Measurements from ENCODE around the gene TEX11.
"Not testable (repeated sequence)": the region's sequence is repeated elsewhere in the genome, so short reads cannot be mapped to it uniquely, and the experiment has no call there.

Gene TEX11

GRCh38 chrX:70908541-70908940, at the start of gene TEX11:
Gene TEX11, minus strand, starts transcription at chrX:70908711. Its CDS starts 922 bp downstream, at chrX:70907789.
- DNase-seq = no peak

DNA sequence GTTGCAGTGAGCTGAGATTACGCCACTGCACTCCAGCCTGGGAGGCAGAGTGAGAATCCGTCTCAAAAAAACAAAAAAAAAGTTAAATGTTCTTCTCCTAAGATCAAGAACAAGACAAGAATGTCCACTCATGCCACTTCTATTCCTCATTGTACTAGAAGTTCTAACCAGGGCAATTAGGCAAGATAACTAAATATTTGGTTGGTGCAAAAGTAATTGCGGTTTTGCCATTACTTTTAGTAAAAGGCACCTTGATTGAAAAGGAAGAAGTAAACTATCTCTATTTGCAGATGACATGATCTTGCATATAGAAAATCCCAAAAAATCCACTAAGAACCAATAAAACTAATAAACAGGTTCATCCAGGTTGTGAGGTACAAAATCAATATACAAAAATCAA, 46.4 kb upstream of the TEX11 start:
- no peak for DNase-seq

- DNase-seq = no peak
Measured at GRCh38 chrX:70924294-70924911, 15.9 kb upstream of the TEX11 start.

DNA sequence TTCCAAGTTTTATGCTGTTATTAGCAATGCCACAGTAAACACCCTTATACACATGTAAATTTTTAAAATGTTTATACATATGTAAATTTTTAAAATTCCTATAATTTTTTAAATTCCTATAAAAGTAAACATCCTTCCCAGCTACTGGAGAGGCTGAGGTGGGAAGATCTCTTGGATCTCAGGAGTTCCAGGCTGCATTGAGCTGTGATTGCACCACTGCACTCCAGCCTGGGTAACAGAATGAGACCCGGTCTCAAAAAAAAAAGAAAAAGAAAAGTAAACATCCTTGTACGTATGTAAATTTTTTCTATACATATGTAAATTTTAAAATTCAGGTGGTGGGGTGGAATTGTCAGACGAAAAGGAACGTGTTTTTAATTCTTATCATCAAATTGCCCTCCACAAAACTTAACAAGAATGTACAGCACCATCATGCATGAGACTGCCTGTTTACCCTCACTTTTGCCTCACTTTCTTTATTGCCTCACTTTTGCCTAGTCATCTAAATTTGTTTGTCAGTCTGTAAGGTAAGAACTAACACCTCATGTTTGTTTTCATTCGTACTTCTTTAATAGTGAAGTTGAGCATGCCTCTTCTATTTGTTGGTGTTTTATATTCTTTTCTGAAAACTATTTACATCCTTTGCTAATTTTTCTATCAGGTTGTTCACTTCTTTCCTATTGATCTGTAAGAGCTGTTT, 14.4 kb upstream of the TEX11 start:
- no peak for DNase-seq

DNA sequence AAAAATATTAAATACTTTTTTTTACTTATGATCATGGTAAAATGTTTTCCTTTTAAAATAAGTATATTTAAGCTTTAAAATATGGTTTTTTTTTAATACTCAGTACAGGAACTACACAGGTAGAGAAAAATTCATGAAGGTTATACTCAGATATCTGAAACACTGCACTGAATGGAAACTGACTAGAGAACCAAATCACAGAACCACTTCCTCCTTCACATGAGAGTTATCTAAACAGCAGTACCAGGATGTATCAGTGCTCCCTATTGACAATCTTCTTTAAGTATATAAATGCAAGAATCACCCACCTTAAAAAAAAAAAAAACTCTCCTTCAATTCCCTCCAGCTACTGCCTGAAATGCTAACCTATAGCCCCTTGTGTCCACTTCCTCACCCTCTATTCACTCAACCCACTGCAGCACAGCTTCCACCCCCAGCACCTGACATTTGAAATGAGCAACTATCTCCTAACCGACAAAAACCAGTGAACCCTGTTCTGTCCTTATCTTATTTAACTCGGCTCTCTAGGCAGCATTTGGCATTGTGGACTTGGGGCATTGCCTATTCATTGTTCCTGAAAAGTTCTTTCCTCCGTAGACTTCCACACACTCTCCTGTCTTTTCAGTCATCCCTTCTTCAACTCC, 13.3 kb upstream of the TEX11 start:
- no peak for DNase-seq

GRCh38 chrX:70916754-70917153, 8.2 kb upstream of the TEX11 start:
- DNase-seq = no peak

DNA sequence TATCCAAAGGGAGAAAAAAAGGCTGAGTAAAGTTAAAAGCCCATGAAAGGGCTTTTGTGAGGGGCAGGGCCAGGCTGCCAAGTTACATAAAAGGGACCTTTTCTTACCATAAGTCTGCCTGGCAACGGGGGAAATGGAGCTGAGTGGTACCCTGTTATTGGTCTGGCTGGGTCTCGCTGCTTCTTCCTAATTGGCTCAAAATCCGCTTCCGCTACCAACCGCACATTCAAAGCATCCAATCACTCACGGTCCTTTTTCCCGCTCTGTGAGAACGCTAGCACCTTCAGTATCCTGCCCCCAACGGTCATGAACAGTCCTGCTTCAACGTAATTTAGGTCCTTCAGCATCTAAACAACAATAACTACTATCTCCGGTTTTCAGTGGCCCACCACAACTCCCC, 611 bp downstream of the TEX11 start:
- no peak for DNase-seq

DNA sequence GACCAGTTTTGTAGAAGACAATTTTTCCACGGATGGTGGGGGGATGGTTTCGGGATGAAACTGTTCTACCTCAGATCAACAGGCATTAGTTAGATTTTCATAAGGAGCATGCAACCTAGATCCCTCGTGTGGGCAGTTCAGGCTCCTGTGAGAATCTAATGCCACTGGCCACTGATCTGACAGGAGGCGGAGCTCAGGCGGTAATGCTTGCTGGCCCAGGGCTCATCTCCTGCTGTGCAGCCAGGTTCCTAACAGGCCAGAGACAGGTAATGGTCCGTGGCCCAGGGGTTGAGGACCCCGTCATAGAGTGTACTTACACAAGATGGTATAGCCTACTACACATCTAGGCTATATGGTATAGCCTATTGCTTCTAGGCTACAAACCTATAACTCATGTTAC, 7.0 kb downstream of the TEX11 start:
- no peak for DNase-seq

DNA sequence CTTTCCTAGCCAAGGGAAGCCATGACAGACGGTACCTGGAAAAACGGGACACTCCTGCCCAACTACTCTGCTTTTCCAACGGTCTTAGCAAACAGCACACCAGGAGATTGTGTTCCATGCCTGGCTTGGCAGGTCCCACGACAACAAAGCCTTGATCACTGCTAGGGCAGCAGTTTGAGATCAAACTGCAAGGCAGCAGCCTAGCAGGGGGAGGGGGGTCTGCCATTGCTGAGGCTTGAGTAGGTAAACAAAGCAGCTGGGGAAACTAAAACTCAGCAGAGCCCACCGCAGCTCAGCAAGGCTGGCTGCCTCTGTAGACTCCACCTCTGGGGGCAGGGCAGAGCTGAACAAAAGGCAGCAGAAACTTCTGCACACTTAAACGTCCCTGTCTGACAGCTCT, 18.1 kb downstream of the TEX11 start:
- not testable (repeated sequence) for DNase-seq

DNA sequence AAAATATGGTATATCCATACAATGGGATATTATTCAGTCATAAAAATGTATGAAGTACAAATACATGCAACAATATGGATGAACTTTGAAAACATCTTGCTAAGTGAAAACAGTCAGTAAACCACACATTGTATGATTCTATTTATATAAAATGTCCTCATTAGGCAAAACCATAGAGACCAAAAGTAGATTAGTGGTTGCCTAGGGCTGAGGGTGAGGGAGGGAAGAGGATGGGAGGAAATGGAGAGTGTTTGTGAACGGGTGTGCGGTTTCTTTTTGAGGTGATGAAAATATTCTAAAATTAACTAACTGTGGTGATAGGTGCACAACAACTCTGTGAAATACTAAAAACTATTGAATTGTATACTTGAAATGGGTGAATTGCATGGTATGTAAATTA, 29.6 kb downstream of the TEX11 start:
- no peak for DNase-seq

GRCh38 chrX:70852294-70852693, 56.2 kb downstream of the TEX11 start:
- no peak for DNase-seq

DNA sequence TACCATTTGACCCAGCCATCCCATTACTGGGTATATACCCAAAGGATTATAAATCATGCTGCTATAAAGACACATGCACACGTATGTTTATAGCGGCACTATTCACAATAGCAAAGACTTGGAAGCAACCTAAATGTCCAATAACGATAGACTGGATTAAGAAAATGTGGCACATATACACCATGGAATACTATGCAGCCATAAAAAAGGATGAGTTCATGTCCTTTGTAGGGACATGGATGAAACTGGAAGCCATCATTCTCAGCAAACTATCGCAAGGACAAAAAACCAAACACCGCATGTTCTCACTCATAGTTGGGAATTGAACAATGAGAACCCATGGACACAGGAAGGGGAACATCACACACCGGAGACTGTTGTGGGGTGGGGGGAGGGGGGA, 64.4 kb downstream of the TEX11 start:
- DNase-seq = not testable (repeated sequence)

DNA sequence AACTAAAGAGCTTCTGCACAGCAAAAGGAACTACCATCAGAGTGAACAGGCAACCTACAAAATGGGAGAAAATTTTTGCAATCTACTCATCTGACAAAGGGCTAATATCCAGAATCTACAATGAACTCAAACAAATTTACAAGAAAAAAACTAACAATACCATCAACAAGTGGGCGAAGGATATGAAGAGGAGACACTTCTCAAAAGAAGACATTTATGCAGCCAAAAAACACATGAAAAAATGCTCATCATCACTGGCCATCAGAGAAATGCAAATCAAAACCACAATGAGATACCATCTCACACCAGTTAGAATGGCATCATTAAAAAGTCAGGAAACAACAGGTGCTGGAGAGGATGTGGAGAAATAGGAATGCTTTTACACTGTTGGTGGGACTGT, 64.9 kb downstream of the TEX11 start:
- DNase-seq = not testable (repeated sequence)

GRCh38 chrX:70834589-70834988, 73.9 kb downstream of the TEX11 start:
- DNase-seq = no peak

DNA sequence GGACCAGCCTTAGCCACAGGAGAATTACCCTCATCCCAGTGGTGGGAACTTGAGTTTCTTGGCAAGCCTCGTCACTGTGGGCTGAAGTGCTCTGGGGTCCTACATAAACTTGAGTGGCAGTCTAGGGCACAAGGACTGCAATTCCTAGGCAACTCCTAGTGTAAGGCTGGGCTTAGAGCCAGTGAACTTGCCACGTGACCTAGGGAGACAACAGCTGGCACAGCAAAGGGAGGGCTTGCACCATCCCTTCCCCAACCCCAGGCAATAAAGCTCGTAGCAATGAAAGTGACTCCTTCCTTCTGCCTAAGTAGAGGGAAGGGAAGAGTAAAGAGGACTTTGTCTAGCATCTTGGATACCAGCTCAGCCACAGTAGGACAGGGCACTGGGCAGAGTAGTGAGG, 81.8 kb downstream of the TEX11 start:
- no peak for DNase-seq

DNA sequence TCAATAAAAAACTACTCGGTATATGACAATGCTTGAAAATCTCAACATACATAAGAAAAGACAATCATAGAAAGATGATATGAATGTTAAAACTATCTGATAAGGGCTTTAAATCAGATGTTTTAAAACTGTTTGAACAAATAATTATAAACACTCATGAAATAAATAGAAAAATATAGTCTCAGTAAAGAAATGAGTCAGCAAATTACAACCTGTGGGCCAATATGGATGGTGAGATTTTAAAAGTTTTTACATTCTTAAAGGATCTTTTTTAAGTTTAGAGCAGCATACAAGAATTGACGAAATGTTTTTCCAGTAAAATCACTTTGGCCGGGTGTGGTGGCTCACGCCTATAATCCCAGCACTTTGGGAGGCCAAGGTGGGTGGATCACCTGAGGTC, 83.1 kb downstream of the TEX11 start:
- no peak for DNase-seq

GRCh38 chrX:70808942-70809940, 99.3 kb downstream of the TEX11 start:
- DNase-seq = no peak

DNA sequence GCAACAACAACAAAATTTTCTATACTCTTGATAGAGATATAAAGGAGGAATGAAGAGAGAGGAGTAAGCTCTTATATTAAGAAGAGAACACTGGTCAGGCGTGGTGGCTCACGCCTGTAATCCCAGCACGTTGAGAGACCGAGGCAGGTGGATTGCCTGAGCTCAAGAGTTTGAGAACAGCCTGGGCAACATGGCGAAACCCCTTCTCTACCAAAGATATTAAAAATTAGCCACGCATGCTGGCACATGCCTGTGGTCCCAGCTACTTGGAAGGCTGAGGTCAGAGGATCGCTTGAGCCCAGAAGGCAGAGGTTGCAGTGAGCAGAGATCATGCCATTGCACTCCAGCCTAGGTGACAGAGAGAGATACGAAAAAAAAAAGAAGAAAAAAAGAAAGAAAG, 102.4 kb downstream of the TEX11 start:
- no peak for DNase-seq

GRCh38 chrX:70796742-70797141, 111.8 kb downstream of the TEX11 start:
- DNase-seq = not testable (repeated sequence)

DNA sequence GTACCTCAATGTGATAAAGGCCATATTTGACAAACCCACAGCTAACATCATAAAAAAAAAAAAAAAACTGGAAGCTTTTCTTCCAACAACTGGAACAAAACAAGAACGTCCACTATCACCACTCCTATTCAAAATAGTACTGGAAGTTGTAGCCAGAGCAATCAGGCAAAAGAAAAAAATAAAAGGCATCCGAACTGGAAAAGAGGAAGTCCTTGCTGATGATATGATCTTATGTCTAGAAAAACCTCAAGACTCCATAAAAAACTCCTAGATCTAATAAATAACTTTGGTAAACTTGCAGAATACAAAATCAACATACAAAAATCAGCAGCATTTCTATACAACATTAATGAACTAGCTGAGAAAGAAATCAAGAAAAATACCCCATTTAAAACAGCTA, 134.3 kb downstream of the TEX11 start:
- no peak for DNase-seq

DNA sequence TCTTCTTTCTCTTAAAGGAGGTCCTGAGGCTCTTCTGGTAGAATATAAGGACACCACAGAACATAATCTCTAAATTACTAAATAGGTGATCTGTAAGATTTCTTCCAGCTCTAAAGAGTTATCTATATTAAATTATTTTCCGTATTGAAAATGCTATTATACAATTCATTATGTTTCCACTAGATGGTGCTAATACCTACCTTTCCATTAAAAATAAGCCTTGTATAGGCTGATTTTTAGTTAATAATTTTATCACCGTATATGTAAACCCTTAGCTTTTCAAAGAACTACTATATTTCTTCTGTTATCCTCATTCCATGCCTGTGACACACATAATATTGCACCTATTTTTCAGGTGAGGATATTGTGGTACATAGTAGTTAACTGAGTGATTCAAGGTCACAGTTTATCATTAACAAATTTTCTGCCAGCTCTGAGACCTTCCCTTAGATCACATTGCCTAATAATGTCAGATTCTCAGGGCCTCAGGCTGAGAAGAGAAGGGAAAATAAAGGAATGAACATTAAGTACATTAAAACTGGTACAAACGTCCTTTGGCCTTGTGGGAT, 138.8 kb downstream of the TEX11 start:
- no peak for DNase-seq

GRCh38 chrX:70762285-70762684, 146.2 kb downstream of the TEX11 start:
- DNase-seq = no peak

DNA sequence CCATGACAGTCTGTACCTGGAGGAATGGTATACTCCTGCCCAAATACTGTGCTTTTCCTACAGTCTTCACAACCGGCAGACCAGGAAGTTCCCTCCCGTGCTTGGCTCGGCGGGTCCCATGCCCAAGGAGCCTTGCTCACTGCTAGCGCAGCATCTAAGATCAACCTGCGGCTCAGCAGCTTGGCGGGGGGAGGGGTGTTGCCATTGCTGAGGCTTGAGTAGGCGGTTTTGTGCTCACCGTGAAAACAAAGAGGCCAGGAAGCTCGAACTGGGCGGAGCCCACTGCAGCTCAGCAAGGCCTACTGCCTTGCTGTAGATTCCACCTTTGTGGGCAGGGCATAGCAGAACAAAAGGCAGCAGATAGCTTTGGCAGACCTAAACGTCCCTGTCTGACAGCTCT, 152.7 kb downstream of the TEX11 start:
- peak; percentile 74 for DNase-seq

Data from stimulated activated CD4-positive, alpha-beta T cell treated with anti-CD3 and anti-CD28 coated beads, Interleukin-15, amount 100 ng/mL, for 24 hours (primary cell).